ENCODE data around the gene GGNBP2. TPM values are rescaled to one million over a fixed set of nuclear protein-coding genes. Genes with fewer than 3 reads are reported as not detected.

The GGNBP2 gene
- polyA plus RNA-seq, 3 donors = 22.3 to 89.5 (median 31.5) TPM

GRCh38 chr17:36495076-36495578, 49.6 kb upstream of the GGNBP2 start:
- H3K9ac ChIP-seq (ENCODE audit: insufficient read depth, low read length, poor library complexity, severe bottlenecking) = no peak overlapping the region
- H3K4me1 ChIP-seq (ENCODE audit: control insufficient read depth in 1 of 2, insufficient read depth in 2 of 2, low read length in 2 of 2) = no peaks in the 10 kb centered on the region
- no peak overlapping the region for H2AFZ ChIP-seq (ENCODE audit: insufficient read depth, low read depth, low read length, poor library complexity, severe bottlenecking)
- peak overlapping the region in 1 of 7 donors; percentile 45 for H3K27ac Mint-ChIP-seq
- H3K9me3 ChIP-seq (replicated peaks in 1 of 2; ENCODE audit: control insufficient read depth in 1 of 2, insufficient read depth in 1 of 2, low read length in 2 of 2) = no peaks in the 10 kb centered on the region
- no peak overlapping the region for H3K4me2 ChIP-seq (replicated peaks; ENCODE audit: extremely low read depth, low read length, poor library complexity, severe bottlenecking)
- H3K79me2 ChIP-seq (ENCODE audit: insufficient read depth, low read length) = peaks cover 18% of the 10 kb centered on the region
- intact Hi-C loops (cut with micrococcal nuclease) = no loop called here
- peaks cover 27% of the 10 kb centered on the region for H4K20me1 ChIP-seq (ENCODE audit: insufficient read depth, low read length)
- no peak for DNase-seq
- peaks cover 0 to 1% (median 0%) of the 10 kb centered on the region in 7 donors for H3K9me3 Mint-ChIP-seq
- peaks cover 73 to 81% of the 10 kb centered on the region in 2 donors for H3K36me3 Mint-ChIP-seq
- H3K27ac ChIP-seq (ENCODE audit: low read depth in 1 of 2, low read length in 2 of 2) = no peak overlapping the region
- H3K4me1 Mint-ChIP-seq = no peaks in the 10 kb centered on the region
- no peak overlapping the region for H3K4me3 ChIP-seq (replicated peaks in 1 of 3; ENCODE audit: low read depth in 2 of 3, low read length in 3 of 3)
- TF ChIP-seq, protein P1, sequence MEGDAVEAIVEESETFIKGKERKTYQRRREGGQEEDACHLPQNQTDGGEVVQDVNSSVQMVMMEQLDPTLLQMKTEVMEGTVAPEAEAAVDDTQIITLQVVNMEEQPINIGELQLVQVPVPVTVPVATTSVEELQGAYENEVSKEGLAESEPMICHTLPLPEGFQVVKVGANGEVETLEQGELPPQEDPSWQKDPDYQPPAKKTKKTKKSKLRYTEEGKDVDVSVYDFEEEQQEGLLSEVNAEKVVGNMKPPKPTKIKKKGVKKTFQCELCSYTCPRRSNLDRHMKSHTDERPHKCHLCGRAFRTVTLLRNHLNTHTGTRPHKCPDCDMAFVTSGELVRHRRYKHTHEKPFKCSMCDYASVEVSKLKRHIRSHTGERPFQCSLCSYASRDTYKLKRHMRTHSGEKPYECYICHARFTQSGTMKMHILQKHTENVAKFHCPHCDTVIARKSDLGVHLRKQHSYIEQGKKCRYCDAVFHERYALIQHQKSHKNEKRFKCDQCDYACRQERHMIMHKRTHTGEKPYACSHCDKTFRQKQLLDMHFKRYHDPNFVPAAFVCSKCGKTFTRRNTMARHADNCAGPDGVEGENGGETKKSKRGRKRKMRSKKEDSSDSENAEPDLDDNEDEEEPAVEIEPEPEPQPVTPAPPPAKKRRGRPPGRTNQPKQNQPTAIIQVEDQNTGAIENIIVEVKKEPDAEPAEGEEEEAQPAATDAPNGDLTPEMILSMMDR (IDR thresholded peaks at IDR 0.05) = no peak
- peaks cover 66 to 97% of the 10 kb centered on the region in 2 donors for H3K36me3 ChIP-seq (replicated peaks in 1 of 2; ENCODE audit: control insufficient read depth in 1 of 2, insufficient read depth in 2 of 2, low read length in 2 of 2)
- H3K27me3 Mint-ChIP-seq (ENCODE audit: low read depth in 3 of 3) = no peaks in the 10 kb centered on the region
- WGBS (ENCODE audit: insufficient coverage) = 100% methylated on average over 2 of the region's 3 CpGs
- H3K27me3 ChIP-seq (ENCODE audit: control insufficient read depth in 2 of 2, insufficient read depth in 2 of 2, low read length in 2 of 2) = no peaks in the 10 kb centered on the region
- no peak overlapping the region for H3K4me3 Mint-ChIP-seq

- Mint-ChIP-seq H3K27me3 (ENCODE audit: low read depth in 3 of 3) (no peaks in the 10 kb centered on the region), H3K9me3 (peaks cover 0 to 1% (median 0%) of the 10 kb centered on the region in 7 donors), H3K36me3 (peaks cover 71 to 83% of the 10 kb centered on the region in 2 donors), H3K27ac (peak overlapping the region in 4 of 7 donors; percentile 38 to 68 (median 63)), H3K4me3 (no peak overlapping the region), H3K4me1 (no peaks in the 10 kb centered on the region)
- WGBS (ENCODE audit: insufficient coverage) = 96% methylated on average over 7 of the region's 9 CpGs
- Histone ChIP-seq H2AFZ (ENCODE audit: insufficient read depth, low read depth, low read length, poor library complexity, severe bottlenecking) (no peak overlapping the region), H3K4me1 (ENCODE audit: control insufficient read depth in 1 of 2, insufficient read depth in 2 of 2, low read length in 2 of 2) (no peaks in the 10 kb centered on the region), H3K27ac (ENCODE audit: low read depth in 1 of 2, low read length in 2 of 2) (no peak overlapping the region), H4K20me1 (ENCODE audit: insufficient read depth, low read length) (peaks cover 16% of the 10 kb centered on the region), H3K79me2 (ENCODE audit: insufficient read depth, low read length) (peaks cover 8% of the 10 kb centered on the region), H3K9ac (ENCODE audit: insufficient read depth, low read length, poor library complexity, severe bottlenecking) (no peak overlapping the region), H3K4me3 (replicated peaks in 1 of 3; ENCODE audit: low read depth in 2 of 3, low read length in 3 of 3) (no peak overlapping the region), H3K27me3 (ENCODE audit: control insufficient read depth in 2 of 2, insufficient read depth in 2 of 2, low read length in 2 of 2) (no peaks in the 10 kb centered on the region), H3K9me3 (replicated peaks in 1 of 2; ENCODE audit: control insufficient read depth in 1 of 2, insufficient read depth in 1 of 2, low read length in 2 of 2) (no peaks in the 10 kb centered on the region), H3K4me2 (replicated peaks; ENCODE audit: extremely low read depth, low read length, poor library complexity, severe bottlenecking) (no peak overlapping the region), H3K36me3 (replicated peaks in 1 of 2; ENCODE audit: control insufficient read depth in 1 of 2, insufficient read depth in 2 of 2, low read length in 2 of 2) (peaks cover 75 to 97% of the 10 kb centered on the region in 2 donors)
- intact Hi-C loops (cut with micrococcal nuclease) = no loop called here
- TF ChIP-seq, protein P1 (IDR thresholded peaks at IDR 0.05) = no peak
- no peak for DNase-seq
Measured at GRCh38 chr17:36496018-36496789, 48.5 kb upstream of the GGNBP2 start.

Data from CD14-positive monocyte (primary cell).